Erythroblast (primary cell): ENCODE results near the gene BOC.

ENCODE experiments used
- GATA1 ChIP-seq: IDR thresholded peaks from 2 replicates; pipeline ENCODE4 v1.6.1; 2011; ENCODE audit warnings: low read depth, mild to moderate bottlenecking, control low read depth, low read length, moderate library complexity
- POLR2A ChIP-seq: IDR thresholded peaks from 2 replicates; pipeline ENCODE4 v1.6.1; 2011; ENCODE audit warnings: mild to moderate bottlenecking, low read length

GRCh38 chr3:113193719-113194118, 17.6 kb upstream of the BOC start:
- TF ChIP-seq POLR2A (no peak), GATA1 (no peak)
